ENCODE measurements around the gene URGCP.

The URGCP gene

GRCh38 chr7:43905956-43906330 lies 453 bp downstream of the URGCP start:
- H3K36me3 ChIP-seq (ENCODE audit: insufficient read depth, low read length) = 0 out of 2 replicates have a peak, but pooled peaks cover 4% of the 10 kb centered on the region
- no peaks in the 10 kb centered on the region for H3K9me2 ChIP-seq (ENCODE audit: low read depth, low read length)
- peak overlapping the region; percentile 90 for H3K9ac ChIP-seq (ENCODE audit: low read length)
- H4K20me1 ChIP-seq (ENCODE audit: insufficient read depth, low read length) = no peaks in the 10 kb centered on the region
- peaks cover 33% of the 10 kb centered on the region for H3K4me1 ChIP-seq (ENCODE audit: insufficient read depth, low read length, severe bottlenecking)
- TF ChIP-seq EZH2 (IDR thresholded peaks at IDR 0.05; ENCODE audit: borderline replicate concordance, low read length) = no peak
- TF ChIP-seq, protein P1, sequence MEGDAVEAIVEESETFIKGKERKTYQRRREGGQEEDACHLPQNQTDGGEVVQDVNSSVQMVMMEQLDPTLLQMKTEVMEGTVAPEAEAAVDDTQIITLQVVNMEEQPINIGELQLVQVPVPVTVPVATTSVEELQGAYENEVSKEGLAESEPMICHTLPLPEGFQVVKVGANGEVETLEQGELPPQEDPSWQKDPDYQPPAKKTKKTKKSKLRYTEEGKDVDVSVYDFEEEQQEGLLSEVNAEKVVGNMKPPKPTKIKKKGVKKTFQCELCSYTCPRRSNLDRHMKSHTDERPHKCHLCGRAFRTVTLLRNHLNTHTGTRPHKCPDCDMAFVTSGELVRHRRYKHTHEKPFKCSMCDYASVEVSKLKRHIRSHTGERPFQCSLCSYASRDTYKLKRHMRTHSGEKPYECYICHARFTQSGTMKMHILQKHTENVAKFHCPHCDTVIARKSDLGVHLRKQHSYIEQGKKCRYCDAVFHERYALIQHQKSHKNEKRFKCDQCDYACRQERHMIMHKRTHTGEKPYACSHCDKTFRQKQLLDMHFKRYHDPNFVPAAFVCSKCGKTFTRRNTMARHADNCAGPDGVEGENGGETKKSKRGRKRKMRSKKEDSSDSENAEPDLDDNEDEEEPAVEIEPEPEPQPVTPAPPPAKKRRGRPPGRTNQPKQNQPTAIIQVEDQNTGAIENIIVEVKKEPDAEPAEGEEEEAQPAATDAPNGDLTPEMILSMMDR (IDR thresholded peaks at IDR 0.05; ENCODE audit: low read length) = no peak
- no peak overlapping the region for H3K27ac ChIP-seq (ENCODE audit: low read depth, low read length, poor library complexity, severe bottlenecking)
- no peaks in the 10 kb centered on the region for H3K27me3 ChIP-seq (ENCODE audit: insufficient read depth, low read length)
- H3K4me3 ChIP-seq (ENCODE audit: low read depth, low read length, poor library complexity, severe bottlenecking) = peak overlapping the region; percentile 93
- H3K4me2 ChIP-seq (ENCODE audit: low read length) = peak overlapping the region; percentile 75
- H3K9me3 ChIP-seq (ENCODE audit: low read length) = no peaks in the 10 kb centered on the region
- H3F3A ChIP-seq (ENCODE audit: insufficient read depth, low read length) = peaks cover 3% of the 10 kb centered on the region; the same call in 1 of the 2 replicates
- H2AFZ ChIP-seq (ENCODE audit: low read length) = no peak overlapping the region
- peaks cover 48% of the 10 kb centered on the region for H3K79me2 ChIP-seq (ENCODE audit: insufficient read depth, low read length)

GRCh38 chr7:43905209-43905946 lies 1.0 kb downstream of the URGCP start:
- peak overlapping the region; percentile 90 for H3K9ac ChIP-seq (ENCODE audit: low read length)

GRCh38 chr7:43904533-43905208 lies 1.7 kb downstream of the URGCP start:
- TF ChIP-seq, protein P1 (IDR thresholded peaks at IDR 0.05; ENCODE audit: low read length) = no peak
- TF ChIP-seq EZH2 (IDR thresholded peaks at IDR 0.05; ENCODE audit: borderline replicate concordance, low read length) = no peak

More at GRCh38 chr7:43905209-43905946, 1.0 kb downstream of the URGCP start:
- Histone ChIP-seq H4K20me1 (ENCODE audit: insufficient read depth, low read length) (no peaks in the 10 kb centered on the region), H3K9me2 (ENCODE audit: low read depth, low read length) (no peaks in the 10 kb centered on the region), H3K9me3 (ENCODE audit: low read length) (no peaks in the 10 kb centered on the region), H3F3A (ENCODE audit: insufficient read depth, low read length) (peaks cover 3% of the 10 kb centered on the region; the same call in 1 of the 2 replicates), H3K27ac (ENCODE audit: low read depth, low read length, poor library complexity, severe bottlenecking) (no peak overlapping the region), H3K4me2 (ENCODE audit: low read length) (peak overlapping the region; percentile 75), H3K4me1 (ENCODE audit: insufficient read depth, low read length, severe bottlenecking) (peaks cover 33% of the 10 kb centered on the region), H3K4me3 (ENCODE audit: low read depth, low read length, poor library complexity, severe bottlenecking) (peak overlapping the region; percentile 93), H3K27me3 (ENCODE audit: insufficient read depth, low read length) (no peaks in the 10 kb centered on the region), H3K36me3 (ENCODE audit: insufficient read depth, low read length) (0 out of 2 replicates have a peak, but pooled peaks cover 4% of the 10 kb centered on the region), H3K79me2 (ENCODE audit: insufficient read depth, low read length) (peaks cover 51% of the 10 kb centered on the region), H2AFZ (ENCODE audit: low read length) (no peak overlapping the region)
- TF ChIP-seq, protein P1 (IDR thresholded peaks at IDR 0.05; ENCODE audit: low read length) = no peak
- TF ChIP-seq EZH2 (IDR thresholded peaks at IDR 0.05; ENCODE audit: borderline replicate concordance, low read length) = no peak

More at GRCh38 chr7:43904533-43905208, 1.7 kb downstream of the URGCP start:
- H3K4me1 ChIP-seq (ENCODE audit: insufficient read depth, low read length, severe bottlenecking) = peaks cover 33% of the 10 kb centered on the region
- peak overlapping the region; percentile 75 for H3K4me2 ChIP-seq (ENCODE audit: low read length)
- H2AFZ ChIP-seq (ENCODE audit: low read length) = no peak overlapping the region
- peak overlapping the region; percentile 0 for H3K27ac ChIP-seq (ENCODE audit: low read depth, low read length, poor library complexity, severe bottlenecking)
- no peaks in the 10 kb centered on the region for H3K9me2 ChIP-seq (ENCODE audit: low read depth, low read length)
- peaks cover 3% of the 10 kb centered on the region; the same call in 1 of the 2 replicates for H3F3A ChIP-seq (ENCODE audit: insufficient read depth, low read length)
- peak overlapping the region; percentile 90; the same call in 1 of the 2 replicates for H3K9ac ChIP-seq (ENCODE audit: low read length)
- no peaks in the 10 kb centered on the region for H3K9me3 ChIP-seq (ENCODE audit: low read length)
- no peaks in the 10 kb centered on the region for H3K27me3 ChIP-seq (ENCODE audit: insufficient read depth, low read length)
- peaks cover 52% of the 10 kb centered on the region for H3K79me2 ChIP-seq (ENCODE audit: insufficient read depth, low read length)
- peak overlapping the region; percentile 93 for H3K4me3 ChIP-seq (ENCODE audit: low read depth, low read length, poor library complexity, severe bottlenecking)
- H4K20me1 ChIP-seq (ENCODE audit: insufficient read depth, low read length) = no peaks in the 10 kb centered on the region
- 0 out of 2 replicates have a peak, but pooled peaks cover 4% of the 10 kb centered on the region for H3K36me3 ChIP-seq (ENCODE audit: insufficient read depth, low read length)
